ENCODE results near the gene FOXN4. TPM values are rescaled to one million over a fixed set of nuclear protein-coding genes. Genes with fewer than 3 reads are reported as not detected.

FOXN4 gene
- total and polyA plus RNA-seq, 2 of the 13 experiments (the other 11 are each of a cell fraction or from before 2014, with no cell fraction given): 0.11 TPM; not detected in 1

DNA sequence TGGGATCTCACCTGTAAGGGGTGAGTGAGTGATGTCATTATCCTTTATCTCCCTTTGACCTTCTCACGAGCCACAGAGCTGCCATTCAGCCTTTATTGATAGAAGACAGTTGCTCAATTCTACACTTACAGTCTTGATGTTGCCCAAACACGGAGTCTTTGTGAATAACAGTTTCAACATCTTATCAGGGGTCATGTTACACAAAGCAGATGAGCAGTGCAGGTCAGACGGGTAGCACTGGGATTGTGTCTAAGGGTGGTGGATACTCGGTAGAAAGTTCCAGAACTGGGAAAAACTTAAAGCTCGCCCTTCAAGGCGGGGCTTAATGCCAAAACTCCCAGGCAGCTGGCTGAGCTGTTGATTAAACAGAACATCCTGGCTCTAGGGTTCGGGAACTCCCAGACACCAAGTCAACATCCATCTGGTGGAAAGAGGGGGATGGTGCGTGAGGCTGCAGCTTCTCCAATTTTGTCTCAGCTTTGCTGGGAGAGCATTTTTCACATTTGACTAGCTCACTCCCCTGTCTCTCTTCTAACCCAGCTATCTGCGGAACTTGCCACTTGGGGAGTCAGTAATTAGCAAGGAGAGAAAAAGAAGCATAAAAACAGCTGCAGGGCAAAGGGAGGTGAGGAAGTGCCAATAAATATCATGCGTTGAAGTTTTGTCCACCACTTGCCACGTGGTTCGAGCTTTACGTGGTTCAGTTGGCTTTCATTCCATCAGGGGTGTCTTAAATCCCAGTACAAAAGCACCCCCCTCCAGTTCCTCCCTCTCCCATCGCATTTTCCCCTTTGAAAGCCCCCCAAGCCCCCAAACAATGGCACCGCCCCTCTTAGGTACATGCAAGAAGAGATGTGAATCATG is 31.0 kb downstream of the FOXN4 start (continued):
- TF ChIP-seq FIP1L1 (IDR thresholded peaks at IDR 0.05; ENCODE audit: borderline replicate concordance, insufficient read depth, low read depth, low read length) (no peak), ZNF569 (CRISPR knock-in tag; IDR thresholded peaks at IDR 0.05; ENCODE audit: borderline replicate concordance) (no peak), FLYWCH1 (CRISPR knock-in tag; IDR thresholded peaks at IDR 0.05) (no peak), SRSF9 (IDR thresholded peaks at IDR 0.05; ENCODE audit: borderline replicate concordance, insufficient read depth, low read depth, low read length, poor library complexity, severe bottlenecking) (no peak), TAF1 (CRISPR knock-in tag; IDR thresholded peaks at IDR 0.05) (no peak), SRY (CRISPR knock-in tag; IDR thresholded peaks at IDR 0.05) (no peak), ZNF720 (CRISPR knock-in tag; IDR thresholded peaks at IDR 0.05) (no peak), ZFP90 (CRISPR knock-in tag; IDR thresholded peaks at IDR 0.05; ENCODE audit: borderline replicate concordance) (no peak), PHF5A (CRISPR knock-in tag; IDR thresholded peaks at IDR 0.05; ENCODE audit: low read depth, unreplicated experiment) (peak; percentile 45), SMARCC2 (IDR thresholded peaks at IDR 0.05) (no peak), ZNF530 (CRISPR knock-in tag; IDR thresholded peaks at IDR 0.05; ENCODE audit: low read depth) (no peak), ZSCAN31 (CRISPR knock-in tag; IDR thresholded peaks at IDR 0.05; ENCODE audit: low read depth) (no peak), ZNF430 (CRISPR knock-in tag; IDR thresholded peaks at IDR 0.05) (no peak), ATF7-NPFF (CRISPR knock-in tag; IDR thresholded peaks at IDR 0.05; ENCODE audit: low read depth) (no peak), MEIS2 (CRISPR knock-in tag; IDR thresholded peaks at IDR 0.05) (no peak; the same call in 1 of the 2 replicates), CBX5 (CRISPR knock-in tag; IDR thresholded peaks at IDR 0.05; ENCODE audit: borderline replicate concordance) (peak; percentile 63; the same call in 1 of the 2 replicates)
- TF ChIP-seq, protein P1, sequence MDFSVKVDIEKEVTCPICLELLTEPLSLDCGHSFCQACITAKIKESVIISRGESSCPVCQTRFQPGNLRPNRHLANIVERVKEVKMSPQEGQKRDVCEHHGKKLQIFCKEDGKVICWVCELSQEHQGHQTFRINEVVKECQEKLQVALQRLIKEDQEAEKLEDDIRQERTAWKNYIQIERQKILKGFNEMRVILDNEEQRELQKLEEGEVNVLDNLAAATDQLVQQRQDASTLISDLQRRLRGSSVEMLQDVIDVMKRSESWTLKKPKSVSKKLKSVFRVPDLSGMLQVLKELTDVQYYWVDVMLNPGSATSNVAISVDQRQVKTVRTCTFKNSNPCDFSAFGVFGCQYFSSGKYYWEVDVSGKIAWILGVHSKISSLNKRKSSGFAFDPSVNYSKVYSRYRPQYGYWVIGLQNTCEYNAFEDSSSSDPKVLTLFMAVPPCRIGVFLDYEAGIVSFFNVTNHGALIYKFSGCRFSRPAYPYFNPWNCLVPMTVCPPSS (IDR thresholded peaks at IDR 0.05): no peak
- TF ChIP-seq, protein P2, sequence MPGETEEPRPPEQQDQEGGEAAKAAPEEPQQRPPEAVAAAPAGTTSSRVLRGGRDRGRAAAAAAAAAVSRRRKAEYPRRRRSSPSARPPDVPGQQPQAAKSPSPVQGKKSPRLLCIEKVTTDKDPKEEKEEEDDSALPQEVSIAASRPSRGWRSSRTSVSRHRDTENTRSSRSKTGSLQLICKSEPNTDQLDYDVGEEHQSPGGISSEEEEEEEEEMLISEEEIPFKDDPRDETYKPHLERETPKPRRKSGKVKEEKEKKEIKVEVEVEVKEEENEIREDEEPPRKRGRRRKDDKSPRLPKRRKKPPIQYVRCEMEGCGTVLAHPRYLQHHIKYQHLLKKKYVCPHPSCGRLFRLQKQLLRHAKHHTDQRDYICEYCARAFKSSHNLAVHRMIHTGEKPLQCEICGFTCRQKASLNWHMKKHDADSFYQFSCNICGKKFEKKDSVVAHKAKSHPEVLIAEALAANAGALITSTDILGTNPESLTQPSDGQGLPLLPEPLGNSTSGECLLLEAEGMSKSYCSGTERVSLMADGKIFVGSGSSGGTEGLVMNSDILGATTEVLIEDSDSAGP (CRISPR knock-in tag; IDR thresholded peaks at IDR 0.05; ENCODE audit: borderline replicate concordance): no peak
- TF ChIP-seq, protein P3, sequence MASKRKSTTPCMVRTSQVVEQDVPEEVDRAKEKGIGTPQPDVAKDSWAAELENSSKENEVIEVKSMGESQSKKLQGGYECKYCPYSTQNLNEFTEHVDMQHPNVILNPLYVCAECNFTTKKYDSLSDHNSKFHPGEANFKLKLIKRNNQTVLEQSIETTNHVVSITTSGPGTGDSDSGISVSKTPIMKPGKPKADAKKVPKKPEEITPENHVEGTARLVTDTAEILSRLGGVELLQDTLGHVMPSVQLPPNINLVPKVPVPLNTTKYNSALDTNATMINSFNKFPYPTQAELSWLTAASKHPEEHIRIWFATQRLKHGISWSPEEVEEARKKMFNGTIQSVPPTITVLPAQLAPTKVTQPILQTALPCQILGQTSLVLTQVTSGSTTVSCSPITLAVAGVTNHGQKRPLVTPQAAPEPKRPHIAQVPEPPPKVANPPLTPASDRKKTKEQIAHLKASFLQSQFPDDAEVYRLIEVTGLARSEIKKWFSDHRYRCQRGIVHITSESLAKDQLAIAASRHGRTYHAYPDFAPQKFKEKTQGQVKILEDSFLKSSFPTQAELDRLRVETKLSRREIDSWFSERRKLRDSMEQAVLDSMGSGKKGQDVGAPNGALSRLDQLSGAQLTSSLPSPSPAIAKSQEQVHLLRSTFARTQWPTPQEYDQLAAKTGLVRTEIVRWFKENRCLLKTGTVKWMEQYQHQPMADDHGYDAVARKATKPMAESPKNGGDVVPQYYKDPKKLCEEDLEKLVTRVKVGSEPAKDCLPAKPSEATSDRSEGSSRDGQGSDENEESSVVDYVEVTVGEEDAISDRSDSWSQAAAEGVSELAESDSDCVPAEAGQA (IDR thresholded peaks at IDR 0.05; ENCODE audit: low read depth): no peak
- TF ChIP-seq, protein P3 (CRISPR knock-in tag; IDR thresholded peaks at IDR 0.05; ENCODE audit: borderline replicate concordance): no peak
